Thyroid gland (tissue), 4 donors: ENCODE results near the gene SRSF12.

Experiments used
- CTCF ChIP-seq, 6 experiments: fragments of 200-600 bp in 3 of 6; fragments of 450-650 bp in 3 of 6; sonication (generic) in 3 of 6; IDR thresholded peaks; one replicate each; pipeline ENCODE4 v1.5.1; 2016 to 2019; ENCODE audit warnings: antibody characterized with exemption in 6 of 6, mild to moderate bottlenecking in 2 of 6, inconsistent platforms in 1 of 6, moderate library complexity in 1 of 6
- POLR2A ChIP-seq, 2 donors: fragments of 450-650 bp; IDR thresholded peaks; one replicate each; pipeline ENCODE4 v1.6.1; 2017; ENCODE audit warnings: antibody characterized with exemption in 2 of 2, mild to moderate bottlenecking in 2 of 2, moderate library complexity in 1 of 2

GRCh38 chr6:89100114-89100513 is 17.8 kb downstream of the SRSF12 start:
- TF ChIP-seq CTCF (IDR thresholded peaks at IDR 0.05) (no peak), POLR2A (IDR thresholded peaks at IDR 0.05) (no peak)
